GM12878 (cell line): ENCODE data around the gene PLEKHG1. TPM values are rescaled to one million over a fixed set of nuclear protein-coding genes. Genes with fewer than 3 reads are reported as not detected.

ENCODE experiments used
- ATAC-seq: fragments of 200-7000 bp; cut with Tn5 transposase; 3 replicates; pipeline ENCODE4 v1.9.1; 2020; ENCODE audit warnings: mild to moderate bottlenecking, moderate library complexity
- BruUV-seq: library from RNA; stranded (reverse); fragments of 400-500 nt; replicated peaks from 2 replicates; lab custom pipeline; 2021; lab: Mats Ljungman, UMichigan
- CTCF ChIA-PET: fragments of 300-600 bp; sonication (Branson Sonifier 250); formaldehyde crosslinking; extraction: SDS; loops from one replicate; lab custom pipeline; 2021; ENCODE audit warnings: inconsistent platforms; lab: Yijun Ruan, JAX
- POLR2A ChIA-PET: fragments of 350-600 bp; formaldehyde crosslinking; extraction: SDS; loops from one replicate; lab custom pipeline; 2021; ENCODE audit warnings: inconsistent platforms; lab: Charles Lee
- RAD21 ChIA-PET: fragments of 300-600 bp; sonication (Branson Sonifier 250); formaldehyde crosslinking; loops from one replicate; lab custom pipeline; 2023; ENCODE audit warnings: antibody characterized with exemption; ENCODE audit not compliant: unreplicated experiment; lab: Charles Lee
- SMC1A ChIA-PET: fragments of 300-600 bp; sonication (Branson Sonifier 250); formaldehyde crosslinking; loops from one replicate; lab custom pipeline; 2023; ENCODE audit not compliant: unreplicated experiment, uncharacterized antibody; lab: Charles Lee
- DNase-seq: peaks from one replicate; pipeline ENCODE4 v3.0.0-alpha.2; 2011; ENCODE audit warnings: low read depth, low spot score
- FAIRE-seq: peaks from 3 replicates; lab custom pipeline; 2011; peaks lifted over from hg19 to GRCh38; lab: Jason Lieb, UNC
- H2AFZ ChIP-seq: 2 replicates; pipeline ENCODE4 v1.6.0; 2011; ENCODE audit warnings: low read depth, low read length, control low read depth; ENCODE audit not compliant: control insufficient read depth
- H3K27ac ChIP-seq: 2 replicates; pipeline ENCODE4 v1.5.1; 2011; ENCODE audit warnings: control low read depth; ENCODE audit not compliant: control insufficient read depth, insufficient read depth
- H3K27me3 ChIP-seq, 2 experiments: replicated peaks in 1 of 2; 2 replicates each; pipeline versions ENCODE4 v1.6.0 to v1.6.1; 2011; ENCODE audit warnings: low read length in 1 of 2; ENCODE audit not compliant: control insufficient read depth in 2 of 2, insufficient read depth in 2 of 2
- H3K36me3 ChIP-seq, 2 experiments: 2 replicates each; pipeline ENCODE4 v1.5.1; 2011; ENCODE audit warnings: low read length in 1 of 2; ENCODE audit not compliant: control insufficient read depth in 2 of 2, insufficient read depth in 2 of 2
- H3K4me1 ChIP-seq: 2 replicates; pipeline ENCODE4 v1.6.1; 2011; ENCODE audit warnings: mild to moderate bottlenecking, low read length, moderate library complexity, mixed read lengths; ENCODE audit not compliant: control insufficient read depth, insufficient read depth
- H3K4me2 ChIP-seq: 2 replicates; pipeline ENCODE4 v1.6.0; 2011; ENCODE audit warnings: control low read depth; ENCODE audit not compliant: control insufficient read depth, insufficient read depth
- H3K4me3 ChIP-seq: fragments of 200-600 bp; sonication (generic); 2 replicates; pipeline ENCODE4 v1.5.1; 2016
- H3K79me2 ChIP-seq: 2 replicates; pipeline ENCODE4 v1.6.0; 2011; ENCODE audit warnings: low read length; ENCODE audit not compliant: control insufficient read depth, insufficient read depth
- H3K9ac ChIP-seq: 2 replicates; pipeline ENCODE4 v1.8.0; 2011; ENCODE audit warnings: low read length, control low read depth, mixed read lengths; ENCODE audit not compliant: control insufficient read depth, insufficient read depth
- H3K9me3 ChIP-seq: replicated peaks from 3 replicates; pipeline ENCODE4 v1.5.1; 2011; ENCODE audit warnings: mild to moderate bottlenecking, low read length; ENCODE audit not compliant: control insufficient read depth, insufficient read depth
- H4K20me1 ChIP-seq: 2 replicates; pipeline ENCODE4 v1.6.0; 2011; ENCODE audit not compliant: control insufficient read depth, insufficient read depth
- ATF7 ChIP-seq: fragments of 450-650 bp; IDR thresholded peaks from 2 replicates; pipeline ENCODE4 v1.6.1; 2016; ENCODE audit warnings: low read depth, mild to moderate bottlenecking
- BACH1 ChIP-seq: fragments of 450-650 bp; IDR thresholded peaks from 2 replicates; pipeline ENCODE4 v1.6.1; 2017; ENCODE audit warnings: mild to moderate bottlenecking, borderline replicate concordance
- BMI1 ChIP-seq: fragments of 450-650 bp; IDR thresholded peaks from 2 replicates; pipeline ENCODE4 v1.6.1; 2016; ENCODE audit warnings: mild to moderate bottlenecking, moderate library complexity, borderline replicate concordance
- CBFB ChIP-seq: IDR thresholded peaks from 2 replicates; pipeline ENCODE4 v1.6.1; 2016; ENCODE audit warnings: antibody characterized with exemption, low read depth
- EZH2 ChIP-seq: IDR thresholded peaks from 2 replicates; pipeline ENCODE4 v1.6.1; 2012; ENCODE audit warnings: low read depth, mild to moderate bottlenecking, control low read depth, inconsistent platforms, low read length, borderline replicate concordance; ENCODE audit not compliant: control insufficient read depth
- FOXM1 ChIP-seq: IDR thresholded peaks from 2 replicates; pipeline ENCODE4 v1.6.1; 2012; ENCODE audit warnings: low read depth, mild to moderate bottlenecking, inconsistent platforms, low read length, moderate library complexity
- HDGF ChIP-seq: fragments of 450-650 bp; IDR thresholded peaks from 2 replicates; pipeline ENCODE4 v1.6.1; 2016; ENCODE audit warnings: antibody characterized with exemption
- KLF5 ChIP-seq: fragments of 450-650 bp; IDR thresholded peaks from 2 replicates; pipeline ENCODE4 v1.6.1; 2014; ENCODE audit warnings: mild to moderate bottlenecking; ENCODE audit not compliant: partially characterized antibody
- NFXL1 ChIP-seq: fragments of 450-650 bp; IDR thresholded peaks from 2 replicates; pipeline ENCODE4 v1.6.1; 2017; ENCODE audit warnings: antibody characterized with exemption, mild to moderate bottlenecking, borderline replicate concordance
- STAT3 ChIP-seq: IDR thresholded peaks from 2 replicates; pipeline ENCODE4 v1.6.1; 2011; ENCODE audit warnings: low read depth, low read length, improper control_type of control experiment
- YBX1 ChIP-seq: fragments of 450-650 bp; IDR thresholded peaks from 2 replicates; pipeline ENCODE4 v1.6.1; 2016; ENCODE audit warnings: antibody characterized with exemption
- ZSCAN29 ChIP-seq: fragments of 450-650 bp; IDR thresholded peaks from 2 replicates; pipeline ENCODE4 v1.6.1; 2017; ENCODE audit warnings: mild to moderate bottlenecking, moderate library complexity
- WGBS: methylation state at CpG from one replicate; pipeline ENCODE4 v1.1.6; 2016; ENCODE audit warnings: low lambda C conversion rate; ENCODE audit not compliant: insufficient replicate concordance, insufficient coverage; ENCODE audit errors: missing lambda C conversion rate; 5-methylcytosine and 5-hydroxymethylcytosine counted together
- in situ Hi-C: fragments of 300-500 bp; cut with MboI; formaldehyde crosslinking; loops from 9 replicates; pipeline ENCODE4 v1.14.3; 2018; ENCODE audit warnings: mixed read lengths
- intact Hi-C: fragments of 100-400 bp; cut with micrococcal nuclease; formaldehyde crosslinking; loops from one replicate; pipeline ENCODE4 v1.14.2; 2022; ENCODE audit not compliant: unreplicated experiment
- polyA plus RNA-seq, 11 experiments: library from polyadenylated mRNA; depleted of rRNA in 4 of 11; unstranded in 6 of 11; stranded (reverse) in 5 of 11; fragments of >200 nt; fragmentation: Nextera tagmentation in 4 of 11; fragmentation: Illumina TruSeq in 1 of 11; extraction: Ambion mirVana in 4 of 11; extraction: Trizol in 1 of 11; gene quantifications; 1 replicate in 1 of 11; 2 replicates in 10 of 11; pipeline versions ENCODE4 v1.2.1 to v1.2.3, GENCODE V29; 2011 to 2016; ENCODE audit warnings: inconsistent platforms in 2 of 11, missing spikeins in 2 of 11, low read depth in 1 of 11
- total RNA-seq, 4 experiments: library from RNA; depleted of rRNA in 3 of 4; stranded (reverse); fragments of >200 nt in 3 of 4; fragmentation: Illumina TruSeq in 1 of 4; extraction: Trizol in 1 of 4; gene quantifications; 2 replicates each; pipeline versions ENCODE4 v1.2.1 to v1.2.3, GENCODE V29; 2013 to 2021
- TF ChIP-seq, protein P1 (sequence below): IDR thresholded peaks from 2 replicates; pipeline ENCODE4 v1.6.1; 2012; ENCODE audit warnings: mild to moderate bottlenecking, low read depth, low read length
- TF ChIP-seq, protein P2 (sequence below): fragments of 450-650 bp; formaldehyde crosslinking; IDR thresholded peaks from 2 replicates; pipeline ENCODE4 v1.4.0; 2022; ENCODE audit warnings: mild to moderate bottlenecking, moderate library complexity

Gene PLEKHG1
- total and polyA plus RNA-seq, 10 of the 15 experiments (the other 5 are each of a cell fraction or from before 2014, with no cell fraction given), result 0.77 to 17.2 (median 4.9) TPM

DNA sequence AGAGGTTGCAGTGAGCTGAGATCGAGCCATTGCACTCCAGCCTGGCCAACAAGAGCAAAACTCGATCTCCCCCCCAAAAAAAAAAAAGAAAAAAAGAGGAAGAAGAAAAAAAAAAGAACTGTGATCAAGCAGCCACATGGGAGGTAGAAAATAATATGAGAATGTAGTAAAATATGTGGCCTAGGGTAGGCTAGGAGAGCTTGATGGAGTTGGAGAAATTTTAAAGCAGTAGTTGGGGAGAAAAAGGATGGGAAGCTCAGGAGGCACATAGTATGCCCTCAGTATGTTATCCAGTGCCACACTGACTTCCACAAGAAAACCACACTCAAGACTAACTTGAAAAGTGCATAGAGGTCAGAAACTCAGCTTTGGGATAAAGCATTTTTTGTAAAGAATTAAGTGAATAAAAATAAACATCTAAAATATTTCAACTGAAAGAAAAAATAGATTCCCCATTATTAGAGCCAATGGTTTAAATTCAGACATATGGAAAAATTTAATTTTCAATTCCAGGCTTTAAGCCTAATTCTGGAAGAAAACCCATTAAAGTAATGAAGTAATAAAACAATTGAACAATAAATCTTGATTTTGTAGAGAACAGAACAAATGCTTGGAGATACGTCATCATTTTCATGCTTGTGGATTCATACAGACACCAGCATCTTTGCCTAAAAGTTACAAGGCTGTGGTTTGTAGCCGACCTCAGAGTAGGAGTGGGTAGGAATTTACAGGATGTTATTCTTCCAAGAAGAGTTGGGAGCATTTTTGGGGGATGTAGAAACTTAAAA, 34.7 kb downstream of the PLEKHG1 start:
- ATAC-seq (no peak), FAIRE-seq (no peak), DNase-seq (no peak)
- Histone ChIP-seq H3K36me3 (no peaks in the 10 kb centered on the region), H4K20me1 (no peaks in the 10 kb centered on the region), H3K4me3 (peak overlapping the region; percentile 71), H3K4me2 (peak overlapping the region; percentile 91), H3K27ac (peak overlapping the region; percentile 57), H2AFZ (no peak overlapping the region; the same call in 1 of the 2 replicates), H3K79me2 (peaks cover 27% of the 10 kb centered on the region), H3K9me3 (no peaks in the 10 kb centered on the region), H3K27me3 (no peaks in the 10 kb centered on the region; a peak in 1 of 4 replicates), H3K4me1 (peaks cover 32% of the 10 kb centered on the region), H3K9ac (peak overlapping the region; percentile 73)
- RAD21 ChIA-PET, result interaction anchor here (0.8 to 8.9 kb wide), 9 partner anchors 8 to 215 kb away, joined by 3 to 73 read pairs (median 10); partner anchors contain the start of gene PLEKHG1
- in situ Hi-C loops (no loop called here), intact Hi-C loops (no loop called here)
- BruUV-seq, result no TSS peak
- CTCF ChIA-PET, result interaction anchor here (0.6 to 2.1 kb wide), 8 partner anchors 32 to 690 kb away, joined by 3 to 14 read pairs (median 4); no protein-coding TSS in a partner anchor
- SMC1A ChIA-PET, result interaction anchor here (0.6 to 8.2 kb wide), 13 partner anchors 9 to 189 kb away, joined by 3 to 52 read pairs (median 5); partner anchors contain the start of gene PLEKHG1
- WGBS, result 34% methylated on average over 4 of the region's 4 CpGs
- POLR2A ChIA-PET, result interaction anchor here (0.5 to 3.5 kb wide), 7 partner anchors 10 to 1063 kb away, joined by 3 to 19 read pairs (median 4); partner anchors contain the start of gene PLEKHG1
- TF ChIP-seq EZH2, result no peak
- no peak for TF ChIP-seq KLF5
- TF ChIP-seq ZSCAN29, result no peak
- no peak for TF ChIP-seq FOXM1
- TF ChIP-seq ATF7, result peak; percentile 38; the same call in 1 of the 2 replicates
- TF ChIP-seq NFXL1, result no peak
- TF ChIP-seq HDGF, result no peak
- TF ChIP-seq STAT3, result no peak
- TF ChIP-seq, protein P1, sequence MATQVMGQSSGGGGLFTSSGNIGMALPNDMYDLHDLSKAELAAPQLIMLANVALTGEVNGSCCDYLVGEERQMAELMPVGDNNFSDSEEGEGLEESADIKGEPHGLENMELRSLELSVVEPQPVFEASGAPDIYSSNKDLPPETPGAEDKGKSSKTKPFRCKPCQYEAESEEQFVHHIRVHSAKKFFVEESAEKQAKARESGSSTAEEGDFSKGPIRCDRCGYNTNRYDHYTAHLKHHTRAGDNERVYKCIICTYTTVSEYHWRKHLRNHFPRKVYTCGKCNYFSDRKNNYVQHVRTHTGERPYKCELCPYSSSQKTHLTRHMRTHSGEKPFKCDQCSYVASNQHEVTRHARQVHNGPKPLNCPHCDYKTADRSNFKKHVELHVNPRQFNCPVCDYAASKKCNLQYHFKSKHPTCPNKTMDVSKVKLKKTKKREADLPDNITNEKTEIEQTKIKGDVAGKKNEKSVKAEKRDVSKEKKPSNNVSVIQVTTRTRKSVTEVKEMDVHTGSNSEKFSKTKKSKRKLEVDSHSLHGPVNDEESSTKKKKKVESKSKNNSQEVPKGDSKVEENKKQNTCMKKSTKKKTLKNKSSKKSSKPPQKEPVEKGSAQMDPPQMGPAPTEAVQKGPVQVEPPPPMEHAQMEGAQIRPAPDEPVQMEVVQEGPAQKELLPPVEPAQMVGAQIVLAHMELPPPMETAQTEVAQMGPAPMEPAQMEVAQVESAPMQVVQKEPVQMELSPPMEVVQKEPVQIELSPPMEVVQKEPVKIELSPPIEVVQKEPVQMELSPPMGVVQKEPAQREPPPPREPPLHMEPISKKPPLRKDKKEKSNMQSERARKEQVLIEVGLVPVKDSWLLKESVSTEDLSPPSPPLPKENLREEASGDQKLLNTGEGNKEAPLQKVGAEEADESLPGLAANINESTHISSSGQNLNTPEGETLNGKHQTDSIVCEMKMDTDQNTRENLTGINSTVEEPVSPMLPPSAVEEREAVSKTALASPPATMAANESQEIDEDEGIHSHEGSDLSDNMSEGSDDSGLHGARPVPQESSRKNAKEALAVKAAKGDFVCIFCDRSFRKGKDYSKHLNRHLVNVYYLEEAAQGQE, result no peak
- no peak for TF ChIP-seq BACH1
- no peak for TF ChIP-seq YBX1
- TF ChIP-seq, protein P2, sequence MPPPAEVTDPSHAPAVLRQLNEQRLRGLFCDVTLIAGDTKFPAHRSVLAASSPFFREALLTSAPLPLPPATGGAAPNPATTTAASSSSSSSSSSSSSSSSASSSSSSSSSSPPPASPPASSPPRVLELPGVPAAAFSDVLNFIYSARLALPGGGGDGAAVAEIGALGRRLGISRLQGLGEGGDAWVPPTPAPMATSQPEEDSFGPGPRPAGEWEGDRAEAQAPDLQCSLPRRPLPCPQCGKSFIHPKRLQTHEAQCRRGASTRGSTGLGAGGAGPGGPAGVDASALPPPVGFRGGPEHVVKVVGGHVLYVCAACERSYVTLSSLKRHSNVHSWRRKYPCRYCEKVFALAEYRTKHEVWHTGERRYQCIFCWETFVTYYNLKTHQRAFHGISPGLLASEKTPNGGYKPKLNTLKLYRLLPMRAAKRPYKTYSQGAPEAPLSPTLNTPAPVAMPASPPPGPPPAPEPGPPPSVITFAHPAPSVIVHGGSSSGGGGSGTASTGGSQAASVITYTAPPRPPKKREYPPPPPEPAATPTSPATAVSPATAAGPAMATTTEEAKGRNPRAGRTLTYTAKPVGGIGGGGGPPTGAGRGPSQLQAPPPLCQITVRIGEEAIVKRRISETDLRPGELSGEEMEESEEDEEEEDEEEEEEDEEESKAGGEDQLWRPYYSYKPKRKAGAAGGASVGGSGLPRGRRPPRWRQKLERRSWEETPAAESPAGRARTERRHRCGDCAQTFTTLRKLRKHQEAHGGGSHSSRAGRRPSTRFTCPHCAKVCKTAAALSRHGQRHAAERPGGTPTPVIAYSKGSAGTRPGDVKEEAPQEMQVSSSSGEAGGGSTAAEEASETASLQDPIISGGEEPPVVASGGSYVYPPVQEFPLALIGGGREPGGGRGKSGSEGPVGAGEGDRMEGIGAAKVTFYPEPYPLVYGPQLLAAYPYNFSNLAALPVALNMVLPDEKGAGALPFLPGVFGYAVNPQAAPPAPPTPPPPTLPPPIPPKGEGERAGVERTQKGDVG, result no peak
- TF ChIP-seq CBFB, result 0 out of 2 replicates have a peak, but pooled peaks have one; percentile 9
- TF ChIP-seq BMI1, result no peak
